22Rv1 (cell line): ENCODE measurements around the gene MAG.

Source experiments
- H3K27ac ChIP-seq: fragments of 450-650 bp; 2 replicates; pipeline ENCODE4 v1.5.1; 2017
- ZFX ChIP-seq: fragments of 450-650 bp; IDR thresholded peaks from 2 replicates; pipeline ENCODE4 v1.6.1; 2017; ENCODE audit warnings: antibody characterized with exemption, borderline replicate concordance
- TF ChIP-seq, protein P1 (sequence below): fragments of 450-650 bp; IDR thresholded peaks from 2 replicates; pipeline ENCODE4 v1.5.1; 2017; ENCODE audit warnings: mild to moderate bottlenecking

Gene MAG

DNA sequence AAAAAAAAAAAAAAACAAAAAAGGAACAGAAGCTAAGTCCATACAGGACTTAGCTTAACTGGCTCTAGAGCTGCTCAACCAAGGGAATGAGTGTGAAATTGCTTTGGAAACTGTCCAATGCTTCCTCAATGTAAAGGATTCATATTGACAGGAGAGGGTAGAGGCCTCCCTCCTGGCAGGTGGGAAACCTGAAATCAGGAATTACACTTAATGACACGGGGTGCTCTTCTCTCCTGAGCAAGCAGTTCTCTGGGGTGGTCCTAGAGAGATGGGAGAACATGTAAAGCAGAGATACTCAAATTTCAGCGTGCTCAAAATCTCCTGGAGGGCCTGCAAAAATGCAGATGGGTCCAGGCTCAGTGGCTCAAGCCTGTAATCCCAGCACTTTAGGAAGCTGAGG is 3.6 kb upstream of the MAG start:
- no peak overlapping the region for H3K27ac ChIP-seq
- TF ChIP-seq, protein P1, sequence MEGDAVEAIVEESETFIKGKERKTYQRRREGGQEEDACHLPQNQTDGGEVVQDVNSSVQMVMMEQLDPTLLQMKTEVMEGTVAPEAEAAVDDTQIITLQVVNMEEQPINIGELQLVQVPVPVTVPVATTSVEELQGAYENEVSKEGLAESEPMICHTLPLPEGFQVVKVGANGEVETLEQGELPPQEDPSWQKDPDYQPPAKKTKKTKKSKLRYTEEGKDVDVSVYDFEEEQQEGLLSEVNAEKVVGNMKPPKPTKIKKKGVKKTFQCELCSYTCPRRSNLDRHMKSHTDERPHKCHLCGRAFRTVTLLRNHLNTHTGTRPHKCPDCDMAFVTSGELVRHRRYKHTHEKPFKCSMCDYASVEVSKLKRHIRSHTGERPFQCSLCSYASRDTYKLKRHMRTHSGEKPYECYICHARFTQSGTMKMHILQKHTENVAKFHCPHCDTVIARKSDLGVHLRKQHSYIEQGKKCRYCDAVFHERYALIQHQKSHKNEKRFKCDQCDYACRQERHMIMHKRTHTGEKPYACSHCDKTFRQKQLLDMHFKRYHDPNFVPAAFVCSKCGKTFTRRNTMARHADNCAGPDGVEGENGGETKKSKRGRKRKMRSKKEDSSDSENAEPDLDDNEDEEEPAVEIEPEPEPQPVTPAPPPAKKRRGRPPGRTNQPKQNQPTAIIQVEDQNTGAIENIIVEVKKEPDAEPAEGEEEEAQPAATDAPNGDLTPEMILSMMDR: no peak
- TF ChIP-seq ZFX: no peak

GRCh38 chr19:35288906-35289305 is 3.1 kb upstream of the MAG start:
- H3K27ac ChIP-seq: no peak overlapping the region
- TF ChIP-seq, protein P1: no peak
- no peak for TF ChIP-seq ZFX

DNA sequence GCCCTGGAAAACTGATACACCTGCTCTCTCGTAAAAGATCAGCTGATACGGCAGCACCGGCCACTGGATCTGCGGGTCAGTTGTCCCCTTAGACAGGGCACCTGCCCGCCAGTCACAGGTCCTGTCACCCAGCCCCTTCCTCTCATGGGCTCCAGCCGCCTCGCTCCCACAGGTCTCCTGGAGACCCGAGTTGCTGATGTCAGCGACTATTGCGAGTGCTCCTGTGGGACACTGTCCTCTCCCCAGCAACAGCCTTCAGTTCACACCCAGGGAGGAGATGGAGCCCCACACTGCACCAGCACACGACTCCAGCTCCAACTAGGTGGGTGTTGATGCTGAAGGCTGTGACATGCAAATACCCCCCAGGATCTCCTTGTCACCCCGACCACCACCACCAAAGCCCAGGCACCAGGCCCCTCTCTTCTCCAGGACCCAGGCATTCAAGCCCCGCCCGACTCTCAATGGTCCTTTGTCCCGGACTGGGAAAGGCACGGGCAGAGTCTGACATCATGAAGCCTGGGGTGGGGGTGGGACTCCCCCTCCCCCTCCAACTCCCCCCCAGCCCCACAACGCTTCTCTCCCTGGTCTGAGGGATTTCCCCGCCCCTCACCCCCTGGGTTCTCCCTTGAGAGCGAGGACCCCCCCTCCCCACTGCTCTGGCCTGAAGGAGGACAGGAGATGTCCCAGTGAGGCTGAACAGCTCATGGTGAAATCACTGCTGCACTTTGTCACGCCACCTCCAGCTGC is 1.4 kb upstream of the MAG start:
- H3K27ac ChIP-seq: no peak overlapping the region
- TF ChIP-seq, protein P1: no peak
- TF ChIP-seq ZFX: no peak

- TF ChIP-seq, protein P1: no peak
- TF ChIP-seq ZFX: no peak
- H3K27ac ChIP-seq: no peak overlapping the region
Measured at GRCh38 chr19:35291259-35291658, 702 bp upstream of the MAG start.

DNA sequence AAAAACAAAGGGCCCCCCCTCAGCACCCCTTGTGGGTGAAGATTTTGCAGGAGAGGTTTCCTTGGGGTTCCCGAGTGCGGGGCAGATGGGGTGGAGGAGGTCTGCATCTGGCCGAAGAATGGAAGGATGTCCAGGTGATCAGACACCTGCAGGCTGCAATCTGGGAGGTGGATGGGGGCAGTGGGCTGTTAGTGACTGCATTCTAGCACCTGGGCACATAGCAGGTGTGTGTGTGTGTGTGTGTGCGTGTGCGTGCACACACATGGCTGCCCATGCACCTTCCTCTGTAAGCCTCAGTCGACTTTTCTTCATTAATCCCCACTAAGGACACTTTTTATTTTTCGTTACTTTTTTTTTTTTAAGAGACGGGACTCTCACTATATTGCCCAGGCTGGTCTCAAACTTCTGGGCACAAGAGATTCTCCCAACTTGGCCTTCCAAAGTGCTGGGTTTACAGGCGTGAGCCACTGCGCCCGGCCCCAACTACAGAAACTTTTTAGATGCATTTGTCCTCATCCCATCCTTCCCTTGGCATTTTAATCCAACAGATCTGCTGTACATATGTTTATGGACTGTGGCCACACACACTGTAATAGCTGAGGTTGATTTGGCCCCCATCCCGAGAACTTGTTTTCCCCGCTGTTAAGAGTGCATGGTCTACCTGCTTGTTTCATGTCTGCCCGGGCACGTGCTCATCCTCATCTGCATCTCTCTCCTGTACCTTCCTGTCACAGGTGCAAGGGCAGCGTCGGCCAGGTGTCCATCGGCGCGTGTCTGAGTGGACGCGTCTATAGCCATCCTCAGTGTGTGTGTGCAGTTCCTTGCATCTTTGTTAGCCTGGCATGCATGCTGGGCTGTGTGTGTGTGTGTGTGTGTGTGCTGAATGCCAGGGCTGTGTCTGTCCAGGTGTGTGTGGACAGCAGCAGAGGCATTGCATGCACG is 731 bp downstream of the MAG start:
- no peak overlapping the region for H3K27ac ChIP-seq
- TF ChIP-seq, protein P1: no peak
- no peak for TF ChIP-seq ZFX

DNA sequence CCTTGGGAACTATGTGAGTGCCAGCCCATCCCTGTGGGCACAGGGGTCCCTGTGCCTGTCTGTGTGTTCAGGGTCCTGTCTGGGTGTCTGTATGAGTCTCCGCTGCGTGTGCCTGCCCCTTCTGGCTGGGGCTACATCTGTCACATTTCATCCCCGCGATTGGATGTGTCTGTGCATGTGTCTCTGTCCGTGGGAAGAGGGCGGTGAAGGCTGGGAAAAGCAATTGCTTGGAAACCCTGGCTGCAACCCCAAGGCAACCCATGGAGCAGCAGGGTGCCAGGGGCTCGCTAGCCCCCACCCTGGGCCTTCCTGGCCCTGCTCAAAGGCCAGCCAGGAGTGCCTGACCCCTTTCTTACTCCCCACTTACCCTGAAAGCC is 1.4 kb downstream of the MAG start:
- no peak overlapping the region for H3K27ac ChIP-seq
- TF ChIP-seq ZFX: no peak

GRCh38 chr19:35293808-35294207 is 1.8 kb downstream of the MAG start:
- TF ChIP-seq ZFX: no peak
- TF ChIP-seq, protein P1: no peak

More at GRCh38 chr19:35293808-35294207, 1.8 kb downstream of the MAG start:
- no peak overlapping the region for H3K27ac ChIP-seq
